NB4 (cell line): ENCODE data around the gene DOCK2.

Experiments used
- CTCF ChIP-seq: IDR thresholded peaks from one replicate; pipeline ENCODE4 v1.5.1; 2012; ENCODE audit warnings: low read depth, low read length
- MAX ChIP-seq: IDR thresholded peaks from 2 replicates; pipeline ENCODE4 v1.6.1; 2011; ENCODE audit warnings: low read depth, low read length
- MYC ChIP-seq: IDR thresholded peaks from 2 replicates; pipeline ENCODE4 v1.6.1; 2011; ENCODE audit warnings: low read depth, low read length
- POLR2A ChIP-seq: IDR thresholded peaks from 2 replicates; pipeline ENCODE4 v1.6.1; 2011; ENCODE audit warnings: mild to moderate bottlenecking; ENCODE audit not compliant: insufficient read length; ENCODE audit errors: extremely low read depth

GRCh38 chr5:170038241-170038640 is 401.2 kb downstream of the DOCK2 start:
- TF ChIP-seq CTCF (no peak), POLR2A (no peak), MAX (no peak), MYC (no peak)
